Tibial nerve (tissue), 4 donors: ENCODE results near the gene C1GALT1C1L.
A peak's percentile ranks its signal among the peaks of the same experiment; 100 is the strongest.

ENCODE experiments used
- CTCF ChIP-seq, 5 experiments: fragments of 200-600 bp in 3 of 5; fragments of 450-650 bp in 2 of 5; sonication (generic) in 3 of 5; IDR thresholded peaks; one replicate each; pipeline ENCODE4 v1.5.1; 2016 to 2019; ENCODE audit warnings: antibody characterized with exemption in 5 of 5, mild to moderate bottlenecking in 3 of 5, moderate library complexity in 2 of 5
- EP300 ChIP-seq, 2 donors: sonication (generic); formaldehyde crosslinking; IDR thresholded peaks; one replicate each; pipeline ENCODE4 v1.6.1; 2017; ENCODE audit warnings: antibody characterized with exemption in 2 of 2, mild to moderate bottlenecking in 1 of 2
- POLR2A ChIP-seq, 2 donors: fragments of 450-650 bp; IDR thresholded peaks; one replicate each; pipeline ENCODE4 v1.6.1; 2017; ENCODE audit warnings: antibody characterized with exemption in 2 of 2, mild to moderate bottlenecking in 2 of 2, moderate library complexity in 2 of 2

DNA sequence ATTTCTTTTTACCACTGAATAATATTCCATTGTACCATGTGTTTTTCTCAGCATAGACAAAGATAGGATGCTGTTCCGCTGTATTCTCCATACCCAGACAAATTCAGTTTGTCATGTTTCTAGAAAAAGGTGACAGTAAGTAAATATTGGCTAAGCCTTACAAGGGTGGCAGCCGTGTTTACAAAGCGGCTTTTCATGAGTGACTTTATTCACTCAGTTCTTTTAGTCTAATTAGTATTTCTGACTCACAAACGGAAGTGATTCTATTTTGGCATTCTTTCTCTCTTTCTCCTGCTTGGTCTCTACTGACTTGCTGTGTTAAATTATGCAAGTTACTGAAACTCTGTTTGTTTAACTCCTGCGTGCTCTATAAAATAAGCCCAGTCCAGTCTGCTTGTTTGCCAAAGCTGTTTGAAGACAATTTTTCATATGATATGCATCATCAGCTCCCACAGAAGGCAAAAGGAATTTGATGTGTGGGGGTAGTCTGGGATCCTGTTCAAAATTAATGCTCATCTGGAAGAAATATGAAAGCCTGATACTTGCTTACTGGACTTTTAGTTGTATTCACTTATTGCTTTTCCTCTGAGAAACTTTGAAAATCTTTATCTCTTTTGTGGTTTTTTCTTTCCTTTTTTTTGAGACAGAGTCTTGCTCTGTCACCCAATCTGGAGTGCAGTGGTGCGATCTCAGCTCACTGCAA is 41.5 kb downstream of the C1GALT1C1L start:
- TF ChIP-seq CTCF (IDR thresholded peaks at IDR 0.05) (no peak), EP300 (IDR thresholded peaks at IDR 0.05) (peak in 1 of 2 donors; percentile 5), POLR2A (IDR thresholded peaks at IDR 0.05) (no peak)
